ENCODE results near the gene ZNF280B. TPM values are rescaled to one million over a fixed set of nuclear protein-coding genes. Genes with fewer than 3 reads are reported as not detected.

The ZNF280B gene
- polyA plus RNA-seq, 3 donors = 0.04 TPM; not detected in 2

DNA sequence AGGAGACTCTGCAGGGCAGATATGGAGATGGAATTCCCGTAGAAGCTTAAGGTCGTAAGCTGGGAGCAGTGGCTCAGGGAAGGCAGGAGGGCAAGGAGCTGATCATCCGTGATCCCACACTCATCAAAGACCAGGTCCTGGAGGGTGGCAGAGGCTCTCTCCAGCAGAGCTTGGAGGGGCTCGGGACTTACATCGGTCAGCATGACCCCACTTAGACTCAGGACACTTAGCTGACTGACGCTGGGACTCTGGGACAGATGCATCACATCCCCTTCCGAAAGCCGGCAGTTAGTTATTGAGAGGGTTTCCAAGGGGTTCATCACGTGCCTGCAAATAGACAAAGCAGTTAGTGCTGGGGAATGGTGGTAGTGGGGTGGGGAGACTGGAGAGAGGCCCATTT, 39.8 kb upstream of the ZNF280B start:
- H3K27me3 ChIP-seq (ENCODE audit: control insufficient read depth in 2 of 2, insufficient read depth in 2 of 2, low read length in 2 of 2) = no peaks in the 10 kb centered on the region
- no peaks in the 10 kb centered on the region for H4K20me1 ChIP-seq (ENCODE audit: insufficient read depth, low read length)
- no peak overlapping the region for H3K4me2 ChIP-seq (replicated peaks; ENCODE audit: extremely low read depth, low read length, poor library complexity, severe bottlenecking)
- peaks cover 29 to 31% of the 10 kb centered on the region in 2 donors for H3K4me1 ChIP-seq (ENCODE audit: control insufficient read depth in 1 of 2, insufficient read depth in 2 of 2, low read length in 2 of 2)
- H3K27ac ChIP-seq (ENCODE audit: low read depth in 1 of 2, low read length in 2 of 2) = no peak overlapping the region
- WGBS (ENCODE audit: insufficient coverage) = no CpG with 5 or more reads among the region's 9 CpGs
- no peak for TF ChIP-seq CTCF (IDR thresholded peaks at IDR 0.05)
- no peaks in the 10 kb centered on the region for H3K27me3 Mint-ChIP-seq (ENCODE audit: low read depth in 3 of 3)
- no peaks in the 10 kb centered on the region for H3K9me3 Mint-ChIP-seq
- no peak for DNase-seq
- no peak overlapping the region for H3K9ac ChIP-seq (ENCODE audit: insufficient read depth, low read length, poor library complexity, severe bottlenecking)
- H3K79me2 ChIP-seq (ENCODE audit: insufficient read depth, low read length) = no peaks in the 10 kb centered on the region
- no peak overlapping the region for H3K4me3 Mint-ChIP-seq
- H3K4me3 ChIP-seq (replicated peaks in 1 of 3; ENCODE audit: low read depth in 2 of 3, low read length in 3 of 3) = no peak overlapping the region
- H3K36me3 ChIP-seq (replicated peaks in 1 of 2; ENCODE audit: control insufficient read depth in 1 of 2, insufficient read depth in 2 of 2, low read length in 2 of 2) = no peaks in the 10 kb centered on the region
- intact Hi-C loops (cut with micrococcal nuclease) = no loop called here
- no peak overlapping the region for H3K27ac Mint-ChIP-seq
- H2AFZ ChIP-seq (ENCODE audit: insufficient read depth, low read depth, low read length, poor library complexity, severe bottlenecking) = peak overlapping the region; percentile 18
- peaks cover 30% of the 10 kb centered on the region for H3K4me1 Mint-ChIP-seq
- H3K9me3 ChIP-seq (replicated peaks in 1 of 2; ENCODE audit: control insufficient read depth in 1 of 2, insufficient read depth in 1 of 2, low read length in 2 of 2) = no peaks in the 10 kb centered on the region
- no peaks in the 10 kb centered on the region for H3K36me3 Mint-ChIP-seq

GRCh38 chr22:22547692-22548300, 39.3 kb upstream of the ZNF280B start:
- Mint-ChIP-seq H3K27me3 (ENCODE audit: low read depth in 3 of 3) (peaks cover 0 to 2% (median 0%) of the 10 kb centered on the region in 3 donors), H3K9me3 (no peaks in the 10 kb centered on the region), H3K36me3 (no peaks in the 10 kb centered on the region), H3K27ac (peak overlapping the region in 3 of 7 donors; percentile 5 to 59 (median 51)), H3K4me3 (no peak overlapping the region), H3K4me1 (peaks cover 30% of the 10 kb centered on the region)
- H3K4me1 ChIP-seq (ENCODE audit: control insufficient read depth in 1 of 2, insufficient read depth in 2 of 2, low read length in 2 of 2) = peaks cover 29 to 31% of the 10 kb centered on the region in 2 donors
- no peaks in the 10 kb centered on the region for H3K27me3 ChIP-seq (ENCODE audit: control insufficient read depth in 2 of 2, insufficient read depth in 2 of 2, low read length in 2 of 2)
- no peaks in the 10 kb centered on the region for H3K9me3 ChIP-seq (replicated peaks in 1 of 2; ENCODE audit: control insufficient read depth in 1 of 2, insufficient read depth in 1 of 2, low read length in 2 of 2)
- no peaks in the 10 kb centered on the region for H4K20me1 ChIP-seq (ENCODE audit: insufficient read depth, low read length)
- intact Hi-C loops (cut with micrococcal nuclease) = no loop called here
- no peak overlapping the region for H3K4me2 ChIP-seq (replicated peaks; ENCODE audit: extremely low read depth, low read length, poor library complexity, severe bottlenecking)
- H2AFZ ChIP-seq (ENCODE audit: insufficient read depth, low read depth, low read length, poor library complexity, severe bottlenecking) = peak overlapping the region; percentile 18
- DNase-seq = peak in 2 of 3 donors; percentile 10 to 25
- H3K79me2 ChIP-seq (ENCODE audit: insufficient read depth, low read length) = no peaks in the 10 kb centered on the region
- WGBS (ENCODE audit: insufficient coverage) = 25% methylated on average over 2 of the region's 3 CpGs
- no peak overlapping the region for H3K4me3 ChIP-seq (replicated peaks in 1 of 3; ENCODE audit: low read depth in 2 of 3, low read length in 3 of 3)
- no peak overlapping the region for H3K9ac ChIP-seq (ENCODE audit: insufficient read depth, low read length, poor library complexity, severe bottlenecking)
- no peaks in the 10 kb centered on the region for H3K36me3 ChIP-seq (replicated peaks in 1 of 2; ENCODE audit: control insufficient read depth in 1 of 2, insufficient read depth in 2 of 2, low read length in 2 of 2)
- no peak for TF ChIP-seq CTCF (IDR thresholded peaks at IDR 0.05)
- no peak overlapping the region for H3K27ac ChIP-seq (ENCODE audit: low read depth in 1 of 2, low read length in 2 of 2)

Measured in CD14-positive monocyte (primary cell).